ENCODE data around the gene FSTL4.

GRCh38 chr5:133510634-133511262 is 101.6 kb downstream of the FSTL4 start:
- TF ChIP-seq EZH2phosphoT487 (IDR thresholded peaks at IDR 0.05; ENCODE audit: low read length) (no peak), CTCF (IDR thresholded peaks at IDR 0.05; ENCODE audit: low read length) (no peak)
